ENCODE data around the gene VSIG10. TPM values are rescaled to one million over a fixed set of nuclear protein-coding genes. Genes with fewer than 3 reads are reported as not detected.

The VSIG10 gene
- total RNA-seq, 2 experiments from 2014 or later, result 9.2 to 9.8 TPM

- no peak for DNase-seq (ENCODE audit: low spot score)
- BruUV-seq (replicated peaks), result no TSS peak
- intact Hi-C loops (cut with micrococcal nuclease; ENCODE audit: unreplicated experiment), result no loop called here
- H3K36me3 ChIP-seq (ENCODE audit: insufficient read depth, low read length), result no peaks in the 10 kb centered on the region
- no peak overlapping the region for H3K4me3 ChIP-seq (ENCODE audit: low read depth, low read length, poor library complexity, severe bottlenecking)
- TF ChIP-seq CTCF (conservative IDR thresholded peaks at IDR 0.05; ENCODE audit: low read length) (no peak), EZH2phosphoT487 (IDR thresholded peaks at IDR 0.05; ENCODE audit: borderline replicate concordance, low read depth, low read length) (no peak)
- no peaks in the 10 kb centered on the region for H3K9me2 ChIP-seq (ENCODE audit: insufficient read depth, low read length)
- H2AFZ ChIP-seq (ENCODE audit: low read length), result no peak overlapping the region
- H3K4me1 ChIP-seq (ENCODE audit: insufficient read depth, low read length, poor library complexity, severe bottlenecking), result no peaks in the 10 kb centered on the region
- ChIA-PET CTCF (ENCODE audit: unreplicated experiment) (no interaction called here), POLR2A (no interaction called here)
- no peaks in the 10 kb centered on the region for H3K9me3 ChIP-seq (ENCODE audit: low read length)
- H3K27ac ChIP-seq (ENCODE audit: low read depth, low read length, poor library complexity, severe bottlenecking), result no peak overlapping the region
- no peaks in the 10 kb centered on the region for H3K79me2 ChIP-seq (ENCODE audit: insufficient read depth, low read depth, low read length)
- H4K20me1 ChIP-seq (ENCODE audit: insufficient read depth, low read length), result no peaks in the 10 kb centered on the region
- H3K4me2 ChIP-seq (ENCODE audit: low read length), result peak overlapping the region; percentile 48; the same call in 1 of the 2 replicates
Measured at GRCh38 chr12:118103201-118103600, 610 bp downstream of the VSIG10 start.

- BruUV-seq (replicated peaks), result no TSS peak
Measured at GRCh38 chr12:118102609-118103008, 1.2 kb downstream of the VSIG10 start.

GRCh38 chr12:118102070-118102469 lies 1.7 kb downstream of the VSIG10 start:
- no peaks in the 10 kb centered on the region for H4K20me1 ChIP-seq (ENCODE audit: insufficient read depth, low read length)
- intact Hi-C loops (cut with micrococcal nuclease; ENCODE audit: unreplicated experiment), result no loop called here
- H3K9me3 ChIP-seq (ENCODE audit: low read length), result no peaks in the 10 kb centered on the region
- no peak for DNase-seq (ENCODE audit: low spot score)
- no peaks in the 10 kb centered on the region for H3K9me2 ChIP-seq (ENCODE audit: insufficient read depth, low read length)
- no peaks in the 10 kb centered on the region for H3K79me2 ChIP-seq (ENCODE audit: insufficient read depth, low read depth, low read length)
- CTCF ChIA-PET (ENCODE audit: unreplicated experiment), result no interaction called here
- no TSS peak for BruUV-seq (replicated peaks)
- H3K36me3 ChIP-seq (ENCODE audit: insufficient read depth, low read length), result no peaks in the 10 kb centered on the region
- H3K4me2 ChIP-seq (ENCODE audit: low read length), result no peak overlapping the region
- H2AFZ ChIP-seq (ENCODE audit: low read length), result no peak overlapping the region
- TF ChIP-seq EZH2phosphoT487 (IDR thresholded peaks at IDR 0.05; ENCODE audit: borderline replicate concordance, low read depth, low read length), result no peak
- no peak for TF ChIP-seq CTCF (conservative IDR thresholded peaks at IDR 0.05; ENCODE audit: low read length)
- H3K27ac ChIP-seq (ENCODE audit: low read depth, low read length, poor library complexity, severe bottlenecking), result no peak overlapping the region
- no peaks in the 10 kb centered on the region for H3K4me1 ChIP-seq (ENCODE audit: insufficient read depth, low read length, poor library complexity, severe bottlenecking)
- no peak overlapping the region for H3K4me3 ChIP-seq (ENCODE audit: low read depth, low read length, poor library complexity, severe bottlenecking)
- POLR2A ChIA-PET, result no interaction called here

More at GRCh38 chr12:118102609-118103008, 1.2 kb downstream of the VSIG10 start:
- Histone ChIP-seq H3K9me3 (ENCODE audit: low read length) (no peaks in the 10 kb centered on the region), H3K79me2 (ENCODE audit: insufficient read depth, low read depth, low read length) (no peaks in the 10 kb centered on the region), H3K9me2 (ENCODE audit: insufficient read depth, low read length) (no peaks in the 10 kb centered on the region), H2AFZ (ENCODE audit: low read length) (no peak overlapping the region), H4K20me1 (ENCODE audit: insufficient read depth, low read length) (no peaks in the 10 kb centered on the region), H3K4me2 (ENCODE audit: low read length) (no peak overlapping the region), H3K27ac (ENCODE audit: low read depth, low read length, poor library complexity, severe bottlenecking) (no peak overlapping the region), H3K4me3 (ENCODE audit: low read depth, low read length, poor library complexity, severe bottlenecking) (no peak overlapping the region), H3K36me3 (ENCODE audit: insufficient read depth, low read length) (no peaks in the 10 kb centered on the region), H3K4me1 (ENCODE audit: insufficient read depth, low read length, poor library complexity, severe bottlenecking) (no peaks in the 10 kb centered on the region)
- CTCF ChIA-PET (ENCODE audit: unreplicated experiment), result no interaction called here
- DNase-seq (ENCODE audit: low spot score), result no peak
- intact Hi-C loops (cut with micrococcal nuclease; ENCODE audit: unreplicated experiment), result no loop called here
- TF ChIP-seq CTCF (conservative IDR thresholded peaks at IDR 0.05; ENCODE audit: low read length), result no peak
- no peak for TF ChIP-seq EZH2phosphoT487 (IDR thresholded peaks at IDR 0.05; ENCODE audit: borderline replicate concordance, low read depth, low read length)
- POLR2A ChIA-PET, result no interaction called here
